HFF-Myc (cell line): Measurements from ENCODE around the gene SLC30A1.

Experiments
- DNase-seq: peaks from one replicate; pipeline ENCODE4 v3.0.0-alpha.2; 2011; ENCODE audit warnings: low read depth; ENCODE audit errors: extremely low read depth
- H3K4me3 ChIP-seq: replicated peaks from 2 replicates; pipeline ENCODE4 v1.5.1; 2011; ENCODE audit warnings: low read depth, mild to moderate bottlenecking, control low read depth, low read length
- TF ChIP-seq, protein P1 (sequence below): IDR thresholded peaks from 2 replicates; pipeline ENCODE4 v1.5.1; 2012; ENCODE audit warnings: mild to moderate bottlenecking, low read depth, low read length, control low read depth; ENCODE audit errors: missing control alignments

The SLC30A1 gene

DNA sequence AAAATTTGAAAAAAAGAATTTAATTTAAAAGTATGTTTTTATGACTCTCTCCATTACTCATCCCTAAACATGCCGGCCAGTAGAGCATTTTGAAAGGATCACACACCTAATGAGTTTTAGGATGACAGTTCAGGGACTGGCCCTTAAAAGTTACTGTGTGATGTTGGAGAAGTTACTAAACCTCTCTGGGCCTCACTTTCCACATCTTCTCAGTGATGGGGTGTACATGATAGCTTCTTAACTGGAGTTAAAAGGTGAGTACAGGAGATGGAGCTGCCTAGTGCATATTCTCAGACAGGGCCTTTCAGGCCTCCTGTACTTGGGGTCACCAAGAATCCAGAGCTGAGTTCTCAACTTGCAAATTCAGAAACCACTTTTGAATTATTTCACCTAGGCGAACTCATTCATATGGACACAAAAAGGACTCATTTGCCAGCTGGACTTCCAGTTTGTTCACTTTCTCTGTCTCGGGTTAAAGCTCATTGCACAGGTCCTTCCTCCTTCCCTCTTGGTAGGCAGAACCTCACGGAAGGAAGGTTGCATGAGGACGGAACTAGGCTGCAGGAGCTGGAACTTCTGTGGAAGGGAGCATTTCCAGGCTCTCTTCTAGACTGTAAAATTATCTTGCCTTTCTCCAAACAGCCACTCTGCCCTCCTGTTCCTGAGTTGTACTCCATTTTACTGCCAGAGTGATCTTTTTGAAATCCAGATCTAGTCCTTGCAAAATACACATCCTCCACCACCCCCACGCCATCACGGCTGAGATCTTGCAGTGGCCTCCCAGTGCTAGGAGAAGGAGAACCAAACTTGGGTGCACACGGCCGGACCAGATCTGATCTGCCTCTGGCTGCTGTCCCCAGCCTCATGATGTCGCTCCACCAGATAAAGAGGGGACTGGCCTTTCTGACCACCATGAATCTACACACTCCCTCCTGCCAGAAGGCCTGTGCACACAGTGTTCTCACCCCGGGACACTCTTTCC is 4.3 kb upstream of the SLC30A1 start:
- no peak for DNase-seq
- TF ChIP-seq, protein P1, sequence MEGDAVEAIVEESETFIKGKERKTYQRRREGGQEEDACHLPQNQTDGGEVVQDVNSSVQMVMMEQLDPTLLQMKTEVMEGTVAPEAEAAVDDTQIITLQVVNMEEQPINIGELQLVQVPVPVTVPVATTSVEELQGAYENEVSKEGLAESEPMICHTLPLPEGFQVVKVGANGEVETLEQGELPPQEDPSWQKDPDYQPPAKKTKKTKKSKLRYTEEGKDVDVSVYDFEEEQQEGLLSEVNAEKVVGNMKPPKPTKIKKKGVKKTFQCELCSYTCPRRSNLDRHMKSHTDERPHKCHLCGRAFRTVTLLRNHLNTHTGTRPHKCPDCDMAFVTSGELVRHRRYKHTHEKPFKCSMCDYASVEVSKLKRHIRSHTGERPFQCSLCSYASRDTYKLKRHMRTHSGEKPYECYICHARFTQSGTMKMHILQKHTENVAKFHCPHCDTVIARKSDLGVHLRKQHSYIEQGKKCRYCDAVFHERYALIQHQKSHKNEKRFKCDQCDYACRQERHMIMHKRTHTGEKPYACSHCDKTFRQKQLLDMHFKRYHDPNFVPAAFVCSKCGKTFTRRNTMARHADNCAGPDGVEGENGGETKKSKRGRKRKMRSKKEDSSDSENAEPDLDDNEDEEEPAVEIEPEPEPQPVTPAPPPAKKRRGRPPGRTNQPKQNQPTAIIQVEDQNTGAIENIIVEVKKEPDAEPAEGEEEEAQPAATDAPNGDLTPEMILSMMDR = no peak
- no peak overlapping the region for H3K4me3 ChIP-seq

DNA sequence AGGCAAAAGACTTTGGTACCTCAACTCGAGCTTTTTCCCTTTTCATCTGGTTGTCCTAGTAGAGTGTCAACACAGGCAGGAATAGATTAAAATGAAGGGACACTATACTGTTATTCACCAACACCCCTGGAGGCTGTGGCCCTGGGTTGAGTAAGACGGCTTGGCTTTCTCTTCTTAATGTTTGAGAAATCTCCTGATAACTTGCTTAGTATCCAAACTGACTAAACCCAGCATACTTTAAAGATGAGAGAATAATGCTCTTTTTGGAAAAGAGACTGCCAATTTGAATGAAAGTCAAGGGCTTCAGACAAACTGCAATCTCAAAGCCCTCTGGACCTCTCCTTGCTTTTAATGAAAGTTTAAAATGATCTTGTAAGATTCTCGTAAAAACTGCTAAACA is 2.6 kb upstream of the SLC30A1 start:
- no peak for DNase-seq
- H3K4me3 ChIP-seq = no peak overlapping the region
- TF ChIP-seq, protein P1 = no peak

DNA sequence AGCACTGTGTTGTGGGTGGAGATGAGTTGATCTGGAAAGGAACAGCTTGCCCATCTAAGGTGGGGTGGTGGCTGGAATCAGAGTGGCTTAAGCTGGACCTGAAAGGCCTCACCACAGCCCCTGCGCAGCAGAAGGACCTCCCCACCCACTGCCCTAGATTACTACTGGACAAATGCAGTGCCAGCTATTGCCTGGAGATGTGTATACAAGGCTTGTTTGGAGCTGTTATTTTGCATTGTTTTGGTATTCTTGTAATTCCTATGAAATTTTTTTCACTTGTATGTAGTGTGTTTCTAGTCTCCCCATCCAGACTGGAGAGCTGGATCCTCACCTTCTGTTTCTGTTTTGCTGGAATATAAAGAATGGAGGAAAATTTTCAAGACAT is 1.3 kb upstream of the SLC30A1 start:
- no peak for DNase-seq
- TF ChIP-seq, protein P1 = no peak
- peak overlapping the region; percentile 75 for H3K4me3 ChIP-seq

DNA sequence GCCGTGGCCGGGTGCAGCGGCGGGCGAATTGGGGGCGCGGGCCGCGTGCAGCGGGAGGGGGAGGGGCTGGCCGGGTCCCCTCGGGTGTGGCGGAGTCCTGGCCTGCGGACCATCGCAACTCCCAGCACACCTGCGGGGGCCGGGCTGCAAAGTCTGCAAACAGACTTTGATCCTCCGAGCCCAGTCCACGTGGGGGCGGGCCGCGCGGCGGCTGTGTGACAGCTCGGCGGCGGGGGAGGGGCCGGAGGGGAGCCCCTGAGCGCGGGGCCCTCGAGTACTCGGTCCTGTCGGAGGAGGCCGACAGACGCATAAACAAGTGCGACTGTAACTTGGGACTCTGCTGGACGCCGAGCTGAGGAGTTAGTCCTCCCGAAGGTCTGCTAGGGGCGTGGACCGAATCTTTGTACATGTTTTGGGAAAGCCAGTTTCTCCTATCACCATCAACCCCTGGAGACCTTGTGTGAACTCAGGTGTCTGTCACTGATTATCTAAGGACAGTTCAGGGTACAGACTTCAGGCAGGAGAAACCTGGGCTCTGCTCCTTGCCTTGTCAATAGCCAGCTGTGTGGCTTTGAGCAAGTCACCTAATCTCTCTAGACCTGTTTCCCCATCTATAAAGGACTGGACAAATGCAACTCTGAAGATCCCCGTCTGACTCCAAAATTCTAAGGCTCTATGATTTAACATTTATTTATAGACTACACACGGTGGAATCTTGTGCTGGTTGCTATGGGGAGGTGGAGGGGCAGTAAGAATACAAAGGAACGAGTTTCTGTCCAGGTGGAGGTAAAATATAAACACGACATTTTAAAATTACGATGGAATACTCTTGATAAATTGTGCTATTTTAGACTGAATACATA is 710 bp upstream of the SLC30A1 start:
- peak overlapping the region; percentile 75 for H3K4me3 ChIP-seq
- peak; percentile 19 for DNase-seq
- TF ChIP-seq, protein P1 = no peak

DNA sequence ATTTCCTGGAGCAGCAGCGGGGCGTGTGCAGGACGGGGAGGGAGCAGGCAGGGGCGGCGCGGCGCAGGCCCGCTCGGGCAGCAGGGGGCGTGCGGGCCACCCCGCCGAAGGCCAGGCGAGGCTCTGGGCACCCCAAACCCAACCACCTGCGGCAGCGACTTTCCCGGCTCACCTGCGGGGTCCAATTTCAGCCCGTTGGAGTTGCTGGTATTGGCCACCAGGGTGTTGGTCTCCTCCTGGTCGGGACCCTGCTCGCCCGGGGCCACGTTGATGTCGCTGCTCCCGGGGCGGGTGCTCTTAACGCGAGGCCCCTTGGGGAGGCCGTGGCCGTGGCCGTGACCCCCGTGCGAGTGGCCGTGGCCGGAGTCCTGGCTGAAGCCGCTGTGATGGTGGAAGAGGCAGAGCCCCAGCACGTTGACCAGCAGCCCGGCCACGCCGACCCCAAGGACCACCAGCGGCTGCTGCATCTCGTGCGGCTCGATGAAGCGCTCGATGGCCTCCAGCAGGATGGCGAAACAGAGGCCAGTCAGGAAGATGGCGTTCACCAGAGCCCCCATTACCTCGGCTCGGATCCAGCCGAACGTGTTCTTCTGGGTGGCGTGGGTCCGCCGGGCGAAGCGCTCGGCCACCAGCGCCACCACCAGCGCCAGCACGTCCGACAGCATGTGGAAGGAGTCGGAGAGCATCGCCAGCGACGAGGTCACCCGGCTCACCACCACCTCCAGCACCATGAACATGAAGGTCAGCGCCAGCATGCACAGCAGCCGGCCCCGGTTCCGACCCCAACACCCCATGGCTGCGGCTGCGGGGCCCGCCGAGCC is 932 bp downstream of the SLC30A1 start:
- no peak for DNase-seq
- peak overlapping the region; percentile 75 for H3K4me3 ChIP-seq
- TF ChIP-seq, protein P1 = peak; percentile 87

DNA sequence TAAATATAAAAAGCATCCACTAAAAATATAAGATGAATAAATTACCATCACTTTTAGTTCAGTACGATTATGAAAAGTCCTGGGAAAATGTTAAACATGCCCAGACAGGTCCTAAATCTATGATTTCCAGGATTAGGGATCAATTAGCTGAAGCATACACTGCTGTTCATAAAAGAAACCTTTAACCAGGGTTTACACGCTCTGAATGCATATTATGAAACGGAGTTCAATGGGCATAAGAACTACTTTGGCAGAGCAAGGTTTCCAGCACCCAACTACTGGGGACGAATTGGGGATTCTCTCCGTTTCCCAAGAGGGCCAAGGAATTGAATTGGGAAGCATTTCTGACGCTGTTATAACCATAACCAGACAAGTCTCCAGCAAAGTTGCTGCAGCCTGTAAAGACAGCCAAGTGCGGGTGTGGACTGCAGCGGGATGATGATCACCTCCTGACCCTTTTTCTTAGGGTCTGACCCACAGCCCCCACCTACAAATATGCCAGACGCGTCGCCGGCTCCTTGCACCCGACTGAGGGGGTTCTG is 1.6 kb downstream of the SLC30A1 start:
- peak overlapping the region; percentile 75 for H3K4me3 ChIP-seq
- TF ChIP-seq, protein P1 = no peak
- peak; percentile 17 for DNase-seq
